Left ventricle myocardium inferior (tissue), 1 donor: ENCODE data around the gene TSEN54. TPM values are rescaled to one million over a fixed set of nuclear protein-coding genes. Genes with fewer than 3 reads are reported as not detected.

Experiments used
- DNase-seq: peaks from one replicate; pipeline ENCODE4 v3.0.0-alpha.2; 2020
- H3K27ac ChIP-seq: fragments of 200-600 bp; replicated peaks from 2 replicates; pipeline ENCODE4 v1.8.0; 2021
- H3K27me3 ChIP-seq: fragments of 200-600 bp; 2 replicates; pipeline ENCODE4 v1.8.0; 2021; ENCODE audit warnings: low read depth
- H3K36me3 ChIP-seq: fragments of 200-600 bp; 2 replicates; pipeline ENCODE4 v1.8.0; 2021
- H3K4me1 ChIP-seq: fragments of 200-600 bp; 2 replicates; pipeline ENCODE4 v1.8.0; 2021
- H3K4me3 ChIP-seq: fragments of 200-600 bp; 2 replicates; pipeline ENCODE4 v1.8.0; 2021; ENCODE audit warnings: mild to moderate bottlenecking, moderate library complexity
- H3K9me3 ChIP-seq: fragments of 200-600 bp; replicated peaks from 2 replicates; pipeline ENCODE4 v1.8.0; 2021
- CTCF ChIP-seq: fragments of 200-600 bp; IDR thresholded peaks from 2 replicates; pipeline ENCODE4 v1.8.0; 2021; ENCODE audit warnings: antibody characterized with exemption, mild to moderate bottlenecking, borderline replicate concordance
- intact Hi-C: fragments of 100-400 bp; cut with micrococcal nuclease; formaldehyde crosslinking; loops from one replicate; pipeline ENCODE4 v1.11.0; 2022
- total RNA-seq: library from RNA; stranded (reverse); fragmentation: NEBNext Ultra II Directional; extraction: Animal tissue kit (Norgen Biotek cat#: 25700); gene quantifications from one replicate; pipeline ENCODE4 v1.2.1, GENCODE V29; 2021
- donor health status: DM: no; HTN: yes; CAD: no; lungs with severe emphysema.

Gene TSEN54
- total RNA-seq, 1 donor from 2014 or later: 6.8 TPM

GRCh38 chr17:75502721-75503329 is 13.5 kb upstream of the TSEN54 start:
- intact Hi-C loops: no loop called here
- no peaks in the 10 kb centered on the region for H3K9me3 ChIP-seq
- DNase-seq: no peak
- H3K4me1 ChIP-seq: peaks cover 68% of the 10 kb centered on the region
- H3K4me3 ChIP-seq: no peak overlapping the region
- TF ChIP-seq CTCF: no peak
- H3K36me3 ChIP-seq: peaks cover 84% of the 10 kb centered on the region
- H3K27me3 ChIP-seq: no peaks in the 10 kb centered on the region
- H3K27ac ChIP-seq: no peak overlapping the region

GRCh38 chr17:75503337-75503950 is 12.9 kb upstream of the TSEN54 start:
- intact Hi-C loops: no loop called here
- Histone ChIP-seq H3K27me3 (no peaks in the 10 kb centered on the region), H3K9me3 (no peaks in the 10 kb centered on the region), H3K27ac (peak overlapping the region; percentile 42), H3K4me3 (no peak overlapping the region), H3K4me1 (peaks cover 68% of the 10 kb centered on the region), H3K36me3 (peaks cover 79% of the 10 kb centered on the region)
- no peak for DNase-seq
- TF ChIP-seq CTCF: no peak

GRCh38 chr17:75503976-75504346 is 12.4 kb upstream of the TSEN54 start:
- no peak for TF ChIP-seq CTCF
- H3K27ac ChIP-seq: peak overlapping the region; percentile 42
- no peak overlapping the region for H3K4me3 ChIP-seq

GRCh38 chr17:75504347-75505151 is 11.8 kb upstream of the TSEN54 start:
- DNase-seq: no peak
- H3K27ac ChIP-seq: peak overlapping the region; percentile 96
- no peaks in the 10 kb centered on the region for H3K9me3 ChIP-seq
- no peak overlapping the region for H3K4me3 ChIP-seq
- intact Hi-C loops: no loop called here
- TF ChIP-seq CTCF: peak; percentile 69
- H3K27me3 ChIP-seq: no peaks in the 10 kb centered on the region
- H3K36me3 ChIP-seq: peaks cover 74% of the 10 kb centered on the region
- peaks cover 68% of the 10 kb centered on the region for H3K4me1 ChIP-seq

More at GRCh38 chr17:75503976-75504346, 12.4 kb upstream of the TSEN54 start:
- intact Hi-C loops: no loop called here
- Histone ChIP-seq H3K27me3 (no peaks in the 10 kb centered on the region), H3K36me3 (peaks cover 78% of the 10 kb centered on the region), H3K9me3 (no peaks in the 10 kb centered on the region), H3K4me1 (peaks cover 68% of the 10 kb centered on the region)
- DNase-seq: no peak

- DNase-seq: no peak
- Histone ChIP-seq H3K36me3 (peaks cover 70% of the 10 kb centered on the region), H3K27me3 (no peaks in the 10 kb centered on the region), H3K4me1 (peaks cover 68% of the 10 kb centered on the region), H3K27ac (peak overlapping the region; percentile 96), H3K9me3 (no peaks in the 10 kb centered on the region), H3K4me3 (no peak overlapping the region)
- intact Hi-C loops: no loop called here
- no peak for TF ChIP-seq CTCF
Measured at GRCh38 chr17:75505152-75505409, 11.2 kb upstream of the TSEN54 start.
